Inflammatory macrophage treated with lipopolysaccharide for 4 hours (primary cell): ENCODE results near the gene ANKRD42.

Source experiments
- DNase-seq: peaks from one replicate; pipeline ENCODE4 v3.0.0-alpha.2; 2020

Gene ANKRD42

DNA sequence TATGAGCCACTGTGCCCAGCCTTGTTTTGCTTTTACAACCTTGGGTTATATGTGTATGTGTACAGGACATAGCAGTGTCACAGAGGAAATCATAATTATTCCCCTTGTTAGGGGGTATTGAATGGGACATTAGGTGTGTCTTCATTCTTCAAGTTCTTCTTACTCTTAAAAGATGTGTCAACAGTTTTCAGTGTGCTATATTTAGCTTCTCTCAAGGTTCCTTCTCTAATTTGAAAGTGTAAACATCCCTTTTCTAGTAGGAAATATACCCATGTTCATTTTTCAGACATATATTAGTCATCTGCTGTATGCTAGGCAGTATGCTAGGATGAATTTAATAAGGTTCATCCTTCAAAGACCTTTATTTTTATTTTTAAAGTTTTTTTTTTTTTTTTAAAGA, 19.5 kb upstream of the ANKRD42 start:
- DNase-seq: peak; percentile 47

DNA sequence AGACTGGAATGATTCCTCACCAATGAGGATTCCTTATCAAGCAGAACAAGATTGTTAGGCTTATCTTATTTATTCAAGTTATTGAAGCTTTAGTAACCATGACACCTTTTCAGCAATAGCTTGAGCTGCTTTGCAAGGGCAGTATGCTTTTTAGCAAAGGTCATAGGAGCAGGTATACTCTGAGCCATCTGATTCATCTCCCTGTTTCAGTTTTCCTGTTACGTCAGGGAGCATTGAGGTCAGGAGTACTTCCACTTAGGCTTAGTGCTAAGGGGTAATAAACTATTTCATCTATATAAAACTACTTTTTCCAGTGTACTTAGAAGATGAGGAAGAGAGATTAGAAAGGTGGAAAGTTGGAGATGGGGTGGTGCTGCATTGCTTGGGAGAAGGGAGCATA, 17.7 kb upstream of the ANKRD42 start:
- DNase-seq: no peak

DNA sequence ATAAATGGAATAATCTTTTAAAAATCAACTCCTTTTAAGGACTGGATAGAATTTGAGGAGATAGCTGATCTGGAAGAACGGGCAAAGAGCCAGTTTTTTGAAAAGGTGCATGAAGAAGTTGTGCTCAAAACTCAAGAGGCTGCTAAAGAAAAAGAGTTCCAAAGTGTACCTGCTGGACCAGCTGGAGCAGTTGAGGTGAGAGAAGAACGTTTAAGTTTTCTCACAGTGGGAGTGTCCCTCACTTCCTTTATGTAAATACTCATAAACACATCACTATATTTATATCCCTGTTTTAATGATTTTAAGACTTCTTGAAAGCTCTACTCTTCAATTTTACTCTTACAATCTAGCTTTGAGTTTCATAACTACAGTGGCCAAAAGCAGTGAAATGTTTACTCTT, 11.7 kb upstream of the ANKRD42 start:
- DNase-seq: no peak

DNA sequence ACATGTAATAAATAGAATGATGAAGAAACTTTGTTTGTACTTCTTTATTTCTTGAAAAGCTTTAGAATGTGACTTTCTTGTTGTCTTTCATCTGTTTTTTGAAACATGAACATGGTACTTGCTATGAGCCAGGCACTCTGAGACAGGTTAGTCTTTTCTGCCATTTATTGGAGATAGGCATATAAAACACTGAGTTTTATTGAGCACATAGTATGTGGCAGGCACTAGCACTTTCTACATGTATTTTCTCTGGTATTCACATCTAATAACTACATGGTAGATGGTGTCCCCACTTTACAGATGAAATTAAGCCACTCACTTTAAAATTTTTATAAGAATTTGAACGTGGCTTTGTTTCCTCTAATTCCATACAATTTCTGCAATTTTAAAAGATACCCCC, 7.7 kb upstream of the ANKRD42 start:
- no peak for DNase-seq

DNA sequence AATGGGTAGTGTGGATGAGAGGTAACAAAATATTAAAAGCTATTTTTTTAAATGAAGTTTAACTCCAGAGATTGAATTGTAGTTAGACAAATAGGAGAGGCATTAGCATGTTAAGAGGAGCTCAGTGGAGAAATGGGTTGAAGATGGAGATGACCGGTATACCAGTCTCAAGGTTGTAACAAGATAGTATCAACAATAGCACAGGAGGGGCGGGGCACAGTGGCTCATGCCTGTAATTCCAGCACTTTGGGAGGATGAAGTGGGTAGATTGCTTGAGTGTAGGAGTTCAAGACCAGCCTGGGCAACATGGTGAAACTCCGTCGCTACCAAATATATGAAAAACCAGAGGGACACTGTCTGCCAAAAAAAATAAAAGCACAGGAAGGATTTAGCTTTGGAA, 6.0 kb upstream of the ANKRD42 start:
- no peak for DNase-seq

DNA sequence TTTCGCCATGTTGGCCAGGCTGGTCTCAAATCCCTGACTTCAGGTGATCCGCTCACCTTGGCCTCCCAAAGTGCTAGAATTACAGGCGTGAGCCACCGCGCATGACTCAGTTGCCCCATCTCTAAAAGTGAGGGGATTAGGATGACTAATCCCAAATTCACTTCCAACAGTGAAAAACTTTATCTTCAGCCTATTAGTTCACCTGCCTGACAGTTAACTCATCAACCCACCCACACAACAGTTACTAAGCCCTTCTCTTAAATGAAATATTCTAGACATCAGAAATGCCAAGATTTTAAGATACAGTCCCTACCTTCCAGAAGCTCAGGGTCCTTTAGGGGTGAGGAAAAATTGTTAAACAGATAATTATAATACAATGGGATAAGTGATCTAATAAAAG, 2.0 kb upstream of the ANKRD42 start:
- DNase-seq: no peak

DNA sequence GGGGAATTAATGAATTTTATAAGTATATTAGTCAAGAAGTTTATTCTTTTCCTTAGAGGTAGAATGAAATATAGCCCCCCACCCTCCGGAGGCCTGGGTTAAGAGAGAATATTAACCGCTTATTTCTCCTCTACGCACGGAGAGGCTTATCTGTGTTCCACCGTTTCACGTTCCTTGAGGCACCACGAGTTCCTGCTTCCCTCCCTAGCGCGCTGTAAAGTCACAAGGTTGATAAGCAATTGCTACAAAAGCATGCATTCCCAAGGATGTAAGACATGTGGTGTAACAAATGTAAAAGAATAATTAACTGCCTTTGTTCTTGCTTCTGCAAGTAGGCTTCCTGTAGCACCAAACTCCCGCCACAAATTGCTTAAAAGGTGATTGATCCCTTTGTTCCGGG, 1.5 kb upstream of the ANKRD42 start:
- no peak for DNase-seq

DNA sequence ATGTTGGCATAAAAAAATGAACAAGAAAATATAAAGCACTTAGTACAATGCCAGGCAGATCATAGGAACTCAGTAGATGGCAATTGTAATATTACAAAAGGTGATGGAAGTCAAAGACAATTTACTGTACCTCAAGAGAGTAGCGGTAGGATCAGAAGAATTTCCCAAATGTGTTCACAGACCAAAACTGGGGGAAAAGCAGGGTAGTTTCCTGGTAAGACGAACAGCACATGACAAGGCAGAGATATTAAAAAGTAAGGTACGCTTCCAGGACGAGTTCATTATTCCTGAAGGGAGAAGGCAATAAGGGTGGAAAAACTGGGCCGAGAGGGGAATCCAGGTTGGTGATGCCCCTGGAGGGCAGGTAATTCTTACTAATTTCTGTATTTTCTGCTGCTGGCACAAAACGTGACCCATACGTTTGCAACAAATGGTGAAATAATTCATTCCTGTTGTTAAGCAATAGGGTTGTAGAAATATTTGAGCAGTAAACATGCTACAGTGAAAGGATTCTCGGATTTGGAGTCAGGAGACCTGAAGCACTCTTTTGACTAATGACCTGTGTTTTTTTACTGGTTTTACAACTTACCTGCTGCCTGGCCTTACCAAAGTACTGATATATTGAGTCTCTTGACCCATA, 786 bp upstream of the ANKRD42 start:
- peak; percentile 39 for DNase-seq

DNA sequence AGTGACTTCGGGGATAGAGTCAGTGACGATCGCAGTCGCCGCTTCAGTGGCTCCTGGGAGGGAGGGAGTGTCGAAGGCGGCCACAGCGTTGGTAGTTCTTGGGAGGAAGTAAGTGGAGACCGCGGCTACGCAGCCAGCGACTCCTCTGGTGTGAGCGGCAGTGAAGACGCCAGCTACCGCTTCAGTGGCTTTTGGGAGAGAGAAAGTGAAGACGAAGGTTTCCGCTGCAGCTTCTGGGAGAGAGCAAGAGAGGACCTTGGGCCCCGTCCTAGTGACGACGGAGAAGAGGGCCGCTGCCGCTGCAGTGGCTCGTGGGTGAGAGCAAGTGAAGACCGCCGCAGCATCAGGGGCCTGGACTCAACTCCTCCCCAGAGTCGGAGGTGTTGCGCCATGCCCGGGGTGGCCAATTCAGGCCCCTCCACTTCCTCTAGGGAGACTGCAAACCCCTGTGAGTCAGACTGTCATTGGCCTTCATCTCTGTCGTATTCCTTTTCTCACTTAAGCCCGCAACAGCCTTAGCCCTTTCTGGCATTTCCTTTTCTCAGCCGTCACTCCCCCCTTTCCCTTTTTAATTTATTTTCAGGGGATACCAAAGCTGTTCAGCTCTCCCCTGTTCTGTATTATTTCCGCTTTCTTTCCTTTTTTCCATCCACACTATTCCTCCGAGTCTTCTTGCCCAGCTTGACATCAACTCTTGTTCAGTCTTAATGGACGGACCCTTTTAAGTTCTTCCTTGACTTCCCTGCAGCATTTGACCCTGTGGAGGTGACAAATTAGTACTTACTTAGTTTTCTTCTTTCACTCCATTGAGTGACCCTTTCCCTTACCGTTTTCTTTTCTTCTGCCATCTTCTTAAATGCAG, 1.0 kb downstream of the ANKRD42 start:
- peak; percentile 84 for DNase-seq

DNA sequence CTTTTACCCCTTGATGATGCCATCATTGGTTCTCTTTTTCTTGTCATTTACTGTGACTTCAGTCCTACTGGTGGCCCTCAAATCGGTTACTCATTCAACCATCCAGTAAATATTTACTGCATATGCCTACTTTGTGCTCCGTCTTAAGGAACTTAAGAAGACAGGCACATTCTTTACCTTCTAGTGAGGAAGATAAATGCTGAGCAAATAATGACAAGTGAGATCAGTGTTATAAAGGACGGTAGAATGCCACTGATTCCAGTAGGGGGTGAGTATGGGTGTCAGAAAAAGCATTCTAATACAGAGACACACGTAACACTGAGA, 1.6 kb downstream of the ANKRD42 start:
- DNase-seq: peak; percentile 51

DNA sequence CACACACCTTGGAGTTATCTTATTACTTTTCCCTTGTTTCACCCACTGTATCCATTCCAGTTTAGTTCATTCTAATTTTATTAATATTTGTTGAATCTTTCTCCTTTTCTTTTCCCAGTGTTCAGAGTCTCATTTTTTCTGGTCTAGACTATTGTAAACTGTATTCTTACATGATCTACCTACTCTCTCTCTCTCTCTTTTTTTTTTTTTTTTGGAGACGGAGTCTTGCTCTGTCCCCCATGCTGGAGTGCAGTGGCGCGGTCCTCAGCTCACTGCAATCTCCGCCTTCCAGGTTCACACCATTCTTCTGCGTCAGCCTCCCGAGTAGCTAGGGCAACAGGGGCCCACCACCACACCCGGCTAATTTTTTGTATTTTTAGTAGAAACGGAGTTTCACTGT, 2.1 kb downstream of the ANKRD42 start:
- no peak for DNase-seq

DNA sequence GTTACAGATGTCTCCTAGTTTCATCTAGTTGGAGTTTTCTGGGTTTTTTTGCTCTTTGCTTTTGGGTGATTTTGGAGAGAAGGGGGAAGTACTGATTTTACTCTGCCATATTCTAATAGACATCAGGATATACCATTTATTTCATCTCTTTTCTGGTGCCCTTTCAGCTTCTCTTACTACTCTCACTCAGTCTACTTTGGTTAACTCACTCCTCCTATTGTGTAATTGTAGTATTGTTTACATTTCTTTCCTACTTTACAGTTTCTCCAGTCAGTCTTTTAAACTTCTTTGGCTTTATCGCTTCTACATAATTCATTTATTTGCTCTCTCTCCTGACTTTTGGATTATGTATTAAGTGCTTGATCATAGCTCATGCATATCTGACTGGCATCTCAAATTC, 6.5 kb downstream of the ANKRD42 start:
- no peak for DNase-seq

DNA sequence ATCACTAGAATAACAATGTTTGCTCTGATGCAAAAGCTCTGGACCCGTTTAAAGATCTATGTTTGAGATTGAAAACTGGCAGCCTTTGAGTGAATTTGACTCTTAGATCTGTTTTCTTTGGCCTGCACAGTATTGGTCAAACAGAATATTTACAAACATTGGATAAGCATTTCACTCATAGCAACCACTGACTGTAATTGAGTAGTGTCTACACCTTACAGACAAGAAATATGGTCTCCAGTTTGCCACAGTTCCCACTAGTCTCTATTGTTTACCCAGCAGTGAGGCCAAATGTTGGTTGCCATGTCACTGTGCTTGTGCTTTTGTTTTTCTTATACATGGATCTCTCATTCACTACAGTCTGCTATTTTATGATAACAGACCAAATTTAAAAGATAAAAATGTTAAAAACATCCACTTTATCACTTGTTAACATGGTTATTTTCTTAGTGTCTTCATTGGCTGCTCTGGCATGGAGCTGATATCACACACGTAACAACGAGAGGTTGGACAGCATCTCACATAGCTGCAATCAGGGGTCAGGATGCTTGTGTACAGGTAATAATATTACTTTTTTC, 12.2 kb downstream of the ANKRD42 start:
- DNase-seq: no peak

DNA sequence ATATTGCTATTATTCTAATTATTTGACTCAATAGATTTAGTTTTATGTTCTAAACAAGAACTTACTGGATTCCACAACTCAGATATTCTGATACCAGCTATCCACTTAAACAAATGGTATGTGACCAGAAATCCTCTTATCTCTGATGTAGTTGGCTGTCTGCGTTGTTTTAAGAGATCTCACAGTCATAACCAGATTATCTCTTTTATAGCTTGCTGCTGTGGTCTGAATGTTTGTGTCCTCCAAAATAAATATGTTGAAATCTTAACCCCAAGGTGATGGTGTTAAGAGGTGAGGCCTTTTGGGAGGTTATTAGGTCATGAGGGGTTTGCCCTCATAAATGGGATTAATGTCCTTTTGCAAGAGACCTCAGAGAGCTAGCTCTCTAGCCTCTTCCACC, 12.7 kb downstream of the ANKRD42 start:
- DNase-seq: no peak

DNA sequence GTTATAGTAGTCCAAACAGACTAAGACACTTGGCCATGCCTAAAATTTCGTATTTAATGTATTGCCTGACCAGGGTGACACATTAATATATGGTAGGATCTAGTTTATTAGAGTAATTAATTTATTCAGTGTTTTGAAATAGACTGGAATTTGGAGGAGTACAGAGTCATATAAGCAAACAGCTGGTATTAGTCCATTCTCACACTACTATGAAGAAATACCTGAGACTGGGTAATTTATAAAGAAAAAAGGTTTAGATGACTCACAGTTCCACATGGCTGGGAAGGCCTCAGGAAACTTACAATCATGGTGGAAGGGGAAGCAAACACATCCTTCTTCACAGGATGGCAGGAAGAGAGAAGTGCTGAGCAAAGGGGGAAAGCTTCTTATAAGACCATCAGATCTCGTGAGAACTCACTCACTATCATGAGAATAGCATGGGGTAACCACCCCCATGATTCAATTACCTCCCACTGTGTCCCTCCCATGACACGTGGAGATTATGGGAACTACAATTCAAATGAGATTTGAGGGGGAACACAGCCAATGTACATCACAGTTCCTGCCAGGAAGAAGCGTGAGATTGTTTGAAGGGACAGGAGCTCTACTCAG, 13.4 kb downstream of the ANKRD42 start:
- peak; percentile 21 for DNase-seq

DNA sequence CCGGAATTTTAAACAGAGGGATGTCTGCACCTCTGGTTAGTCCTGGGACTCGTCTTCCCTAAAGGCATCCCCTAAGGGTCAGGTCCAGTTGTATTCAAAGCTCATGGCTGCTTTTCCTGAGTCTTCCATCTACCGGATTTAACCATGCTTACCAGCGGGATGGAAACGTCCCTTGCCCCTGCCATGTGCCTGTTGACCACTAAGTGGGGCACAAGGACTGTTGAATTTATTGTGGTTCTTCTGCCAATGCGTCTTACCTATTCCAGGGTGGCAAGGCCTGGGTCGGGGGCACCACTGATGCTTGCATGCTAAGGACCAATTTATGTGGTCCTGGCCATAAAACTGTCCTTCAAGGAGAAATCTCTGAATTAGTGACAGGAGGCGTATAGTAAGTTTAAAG, 25.6 kb downstream of the ANKRD42 start:
- DNase-seq: no peak

DNA sequence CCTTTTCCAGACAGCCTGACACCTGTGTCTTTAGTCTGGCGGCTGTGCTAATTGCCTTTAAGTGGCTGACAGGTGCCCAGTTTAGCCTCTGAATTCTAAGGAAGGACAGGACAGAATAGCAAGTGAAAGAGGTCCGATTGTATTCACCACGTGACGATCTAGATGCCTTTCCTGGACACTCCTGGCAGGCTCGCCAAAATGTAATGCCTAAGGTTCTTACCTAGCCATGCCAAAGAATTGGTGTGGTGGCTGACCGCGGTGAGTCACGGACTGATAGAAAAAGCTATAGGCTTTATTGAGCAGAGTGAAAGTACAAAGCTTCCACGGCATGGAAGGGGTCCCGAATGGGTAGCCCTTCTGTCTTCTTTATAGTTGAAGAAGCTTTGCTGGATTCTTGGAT, 26.7 kb downstream of the ANKRD42 start:
- no peak for DNase-seq

DNA sequence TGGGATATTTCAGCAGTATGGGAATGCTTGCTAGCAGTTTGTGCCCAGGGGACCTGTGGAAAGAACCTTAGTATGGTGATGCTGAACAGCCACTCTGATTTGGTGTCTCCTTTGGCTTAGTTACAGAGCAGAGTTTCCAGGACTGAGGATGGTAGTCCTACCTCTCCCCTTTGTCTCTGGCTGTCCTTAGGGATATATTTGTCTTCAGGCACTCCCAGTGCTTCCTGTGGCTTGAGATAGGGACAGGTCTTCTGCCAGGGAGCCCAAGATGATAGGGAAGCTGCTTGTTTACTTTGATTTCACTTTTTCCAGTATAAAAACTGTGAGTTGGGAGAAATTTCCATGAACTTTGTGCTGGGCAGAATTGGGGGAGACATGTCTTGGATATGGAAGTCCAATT, 28.2 kb downstream of the ANKRD42 start:
- no peak for DNase-seq

DNA sequence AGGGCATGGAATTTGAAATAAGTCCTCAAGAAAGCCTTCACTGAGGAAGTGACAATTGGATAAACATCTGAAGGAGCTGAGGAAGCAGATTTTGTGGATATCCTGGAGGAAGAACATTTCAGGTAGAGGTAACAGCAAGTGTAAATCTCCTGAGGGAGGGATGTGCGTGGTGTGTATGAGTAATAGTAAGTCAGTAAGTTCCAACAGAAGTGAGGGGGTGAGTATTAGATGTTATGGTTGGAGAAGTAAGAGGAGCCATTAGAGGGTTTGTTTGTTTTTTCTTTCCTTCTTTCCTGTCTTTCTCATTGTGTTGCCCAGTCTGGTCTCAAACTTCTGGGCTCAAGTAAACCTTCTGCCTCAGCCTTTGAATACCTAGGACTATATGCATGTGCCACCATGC, 29.0 kb downstream of the ANKRD42 start:
- no peak for DNase-seq

DNA sequence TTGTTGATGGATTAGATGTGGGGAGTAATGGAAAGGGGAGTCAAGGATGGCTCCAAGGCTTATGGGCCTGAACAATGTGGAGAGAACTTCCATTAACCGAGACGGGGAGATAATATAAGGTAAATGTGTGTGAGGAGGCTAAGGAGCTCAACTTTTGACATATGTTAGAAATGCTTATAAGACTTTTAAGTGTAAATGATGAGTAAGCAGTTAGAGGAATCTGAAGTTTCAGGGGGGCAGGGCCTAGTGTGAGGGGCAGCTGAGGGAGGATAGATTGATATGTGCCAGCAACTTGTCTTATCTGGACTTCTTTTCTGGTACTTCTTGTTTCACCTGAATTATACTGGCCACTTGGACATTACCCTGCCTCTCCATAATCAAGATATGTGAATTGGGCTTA, 29.9 kb downstream of the ANKRD42 start:
- DNase-seq: no peak

DNA sequence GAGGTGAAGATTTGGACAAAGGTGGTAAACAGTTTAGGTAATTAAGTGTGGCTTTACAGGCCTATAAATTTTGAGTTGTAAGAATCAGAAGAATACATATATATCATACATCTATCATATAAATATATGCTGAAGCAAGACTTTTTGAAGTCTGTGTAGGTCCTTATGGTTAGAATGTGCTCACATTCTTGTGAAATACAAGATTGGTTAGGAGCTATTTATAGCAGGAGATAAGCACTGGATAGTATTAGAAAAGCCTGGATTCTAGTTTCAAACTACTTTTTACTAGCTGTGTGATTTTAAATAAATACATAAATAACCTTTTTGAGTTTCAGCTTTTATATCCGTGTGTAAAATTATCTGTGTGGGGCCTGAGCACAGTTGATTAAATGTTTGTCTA, 42.3 kb downstream of the ANKRD42 start:
- no peak for DNase-seq

DNA sequence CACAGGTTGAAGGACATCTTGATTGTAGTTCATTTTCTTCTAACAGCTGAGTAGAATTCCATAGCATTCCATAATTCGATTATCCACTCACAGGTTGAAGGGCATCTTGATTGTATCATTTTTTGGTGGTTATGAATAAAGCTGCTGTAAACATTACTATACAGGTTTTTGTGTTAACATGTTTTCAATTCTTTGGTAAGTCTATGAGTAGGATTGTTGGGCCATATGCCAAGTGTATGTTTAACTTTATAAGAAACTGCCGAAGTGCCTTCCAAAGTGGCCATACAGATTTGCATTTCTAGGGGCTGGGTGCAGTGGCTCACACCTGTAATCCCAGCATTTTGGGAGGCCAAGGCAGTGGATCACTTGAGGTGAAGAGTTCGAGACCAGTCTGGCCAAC, 44.6 kb downstream of the ANKRD42 start:
- no peak for DNase-seq

DNA sequence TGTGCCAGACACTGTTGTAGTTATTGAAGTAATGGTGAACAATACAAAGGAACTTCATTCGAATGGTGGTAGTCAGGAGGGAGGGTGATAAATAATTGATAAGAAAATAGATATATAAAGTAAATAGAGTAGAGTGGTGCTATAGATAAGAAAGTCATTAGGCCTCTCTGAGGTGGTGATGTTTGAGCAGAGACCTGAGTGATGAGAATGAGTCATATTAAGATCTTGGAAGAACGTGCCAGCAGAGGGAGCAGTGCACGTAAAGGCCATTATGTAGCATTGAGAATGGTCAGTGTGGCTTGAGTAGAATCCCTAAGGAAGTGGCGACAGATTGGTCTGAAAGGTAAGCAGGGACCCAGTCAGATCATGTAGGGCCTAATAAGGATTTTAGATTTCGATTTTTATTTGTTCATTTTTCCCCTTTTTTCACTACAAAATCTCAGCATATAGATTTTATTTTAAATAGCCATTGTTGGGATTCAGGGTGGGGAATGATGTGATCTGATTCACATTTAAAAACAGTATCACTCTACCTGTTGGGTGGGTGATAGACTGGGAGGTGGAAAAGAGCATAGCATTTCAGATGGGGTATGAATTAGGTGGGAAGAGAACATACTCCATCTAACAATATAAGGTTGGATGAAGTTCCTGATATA, 47.9 kb downstream of the ANKRD42 start:
- DNase-seq: peak; percentile 54

DNA sequence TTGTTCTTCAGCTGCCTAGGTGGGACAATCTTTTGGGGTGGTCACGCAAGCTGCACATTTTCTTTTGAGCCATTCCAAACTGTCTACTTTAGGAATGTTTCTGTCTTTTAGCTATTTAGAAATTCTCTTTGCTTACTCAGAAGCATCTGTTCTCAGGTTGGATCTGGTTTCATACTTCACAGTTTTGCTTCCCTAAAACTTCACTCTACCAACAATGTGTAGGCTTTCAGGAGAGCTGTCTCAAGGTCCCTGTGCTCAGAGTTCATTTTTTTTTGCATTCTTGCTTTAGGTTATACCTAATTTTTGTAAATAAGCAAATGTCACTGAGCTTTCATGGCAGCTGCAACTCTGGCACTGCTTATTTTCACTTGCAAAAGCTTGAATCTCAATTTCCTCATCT, 55.9 kb downstream of the ANKRD42 start:
- DNase-seq: no peak
